A549 (cell line): ENCODE data around the gene NYAP2. TPM values are rescaled to one million over a fixed set of nuclear protein-coding genes. Genes with fewer than 3 reads are reported as not detected.

ENCODE experiments used
- ATAC-seq, 2 experiments: fragments of 200-7000 bp in 1 of 2; fragments of >200 bp in 1 of 2; cut with Nextera tagmentation in 1 of 2; cut with Tn5 transposase in 1 of 2; 3 replicates each; pipeline versions ENCODE4 v1.8.0 to v1.9.1; 2018 to 2020; ENCODE audit warnings: mild to moderate bottlenecking in 1 of 2, moderate library complexity in 1 of 2
- CTCF ChIA-PET: fragments of 300-600 bp; sonication (Branson Sonifier 250); formaldehyde crosslinking; extraction: SDS; loops from one replicate; lab custom pipeline; 2021; ENCODE audit warnings: antibody characterized with exemption, inconsistent platforms; lab: Yijun Ruan, JAX
- POLR2A ChIA-PET: fragments of 350-600 bp; formaldehyde crosslinking; extraction: SDS; loops from one replicate; lab custom pipeline; 2021; ENCODE audit warnings: antibody characterized with exemption, inconsistent platforms; lab: Yijun Ruan, JAX
- DNase-seq, 2 experiments: peaks; one replicate each; pipeline versions ENCODE4 v3.0.0 to v3.0.0-alpha.2; 2011 to 2016; ENCODE audit warnings: low read depth in 1 of 2, low spot score in 1 of 2
- FAIRE-seq: peaks from 2 replicates; lab custom pipeline; 2011; peaks lifted over from hg19 to GRCh38; lab: Jason Lieb, UNC
- H3K27ac ChIP-seq, 2 experiments: fragments of >200 bp; sonication (Bioruptor Twin); formaldehyde crosslinking; 3 replicates each; pipeline ENCODE4 v1.5.1; 2016 to 2017
- H3K4me1 ChIP-seq: fragments of >200 bp; sonication (Bioruptor Twin); formaldehyde crosslinking; 3 replicates; pipeline ENCODE4 v1.6.1; 2016
- H3K4me2 ChIP-seq: fragments of >200 bp; sonication (Bioruptor Twin); formaldehyde crosslinking; 3 replicates; pipeline ENCODE4 v1.6.1; 2016
- H3K4me3 ChIP-seq: fragments of >200 bp; sonication (Bioruptor Twin); formaldehyde crosslinking; 3 replicates; pipeline ENCODE4 v1.5.1; 2016
- H3K9me3 ChIP-seq: fragments of >200 bp; sonication (Bioruptor Twin); formaldehyde crosslinking; 3 replicates; pipeline ENCODE4 v1.6.1; 2016
- CBX2 ChIP-seq: fragments of 200-600 bp; sonication (generic); IDR thresholded peaks from 2 replicates; pipeline ENCODE4 v1.6.1; 2016; ENCODE audit warnings: low read depth, mild to moderate bottlenecking, borderline replicate concordance
- ESRRA ChIP-seq: fragments of 150-350 bp; IDR thresholded peaks from 2 replicates; pipeline ENCODE4 v1.6.1; 2014; ENCODE audit warnings: mild to moderate bottlenecking, low read length, borderline replicate concordance
- FOSL2 ChIP-seq, 2 experiments: fragments of 450-650 bp in 1 of 2; fragments of >200 bp in 1 of 2; sonication (Bioruptor Twin) in 1 of 2; formaldehyde crosslinking; IDR thresholded peaks; 2 replicates each; pipeline versions ENCODE4 v1.5.0 to v1.6.1; 2016 to 2020; ENCODE audit warnings: mild to moderate bottlenecking in 1 of 2, moderate library complexity in 1 of 2
- FOXS1 ChIP-seq: fragments of 250-450 bp; sonication (Bioruptor Pico); IDR thresholded peaks from 2 replicates; pipeline ENCODE4 v1.5.0; 2020; ENCODE audit warnings: mild to moderate bottlenecking, moderate library complexity
- GATA3 ChIP-seq: IDR thresholded peaks from 2 replicates; pipeline ENCODE4 v1.6.1; 2012; ENCODE audit warnings: borderline replicate concordance
- HEYL ChIP-seq: fragments of 250-450 bp; sonication (Bioruptor Pico); IDR thresholded peaks from 2 replicates; pipeline ENCODE4 v1.8.0; 2021; ENCODE audit warnings: mild to moderate bottlenecking, moderate library complexity
- JUN ChIP-seq, 2 experiments: fragments of >200 bp; sonication (Bioruptor Twin); formaldehyde crosslinking; IDR thresholded peaks; 2 replicates in 1 of 2; 3 replicates in 1 of 2; pipeline ENCODE4 v1.6.1; 2016 to 2017
- JUNB ChIP-seq: fragments of >200 bp; sonication (Bioruptor Twin); formaldehyde crosslinking; IDR thresholded peaks from 2 replicates; pipeline ENCODE4 v1.6.1; 2016
- KDM1A ChIP-seq: fragments of 200-600 bp; sonication (generic); IDR thresholded peaks from 2 replicates; pipeline ENCODE4 v1.6.1; 2016; ENCODE audit warnings: low read depth, mild to moderate bottlenecking
- MAFK ChIP-seq: fragments of 450-650 bp; IDR thresholded peaks from 2 replicates; pipeline ENCODE4 v1.6.1; 2014; ENCODE audit not compliant: partially characterized antibody
- RAD21 ChIP-seq, 2 experiments: fragments of >200 bp in 1 of 2; sonication (Bioruptor Twin) in 1 of 2; formaldehyde crosslinking in 1 of 2; IDR thresholded peaks in 1 of 2; conservative IDR thresholded peaks in 1 of 2; 2 replicates in 1 of 2; 3 replicates in 1 of 2; pipeline ENCODE4 v1.6.1; 2012 to 2018; ENCODE audit warnings: inconsistent platforms in 1 of 2
- RFX5 ChIP-seq: fragments of 450-650 bp; IDR thresholded peaks from 2 replicates; pipeline ENCODE4 v1.7.1; 2014; ENCODE audit warnings: antibody characterized with exemption, mild to moderate bottlenecking, moderate library complexity
- SMC3 ChIP-seq: fragments of >200 bp; sonication (Bioruptor Twin); formaldehyde crosslinking; IDR thresholded peaks from 3 replicates; pipeline ENCODE4 v1.6.1; 2018; ENCODE audit warnings: inconsistent platforms
- TFCP2L1 ChIP-seq: fragments of 250-450 bp; sonication (Bioruptor Pico); IDR thresholded peaks from 2 replicates; pipeline ENCODE4 v1.5.0; 2021; ENCODE audit warnings: mild to moderate bottlenecking
- TP53 ChIP-seq: fragments of 250-450 bp; sonication (Bioruptor Pico); IDR thresholded peaks from 2 replicates; pipeline ENCODE4 v1.5.0; 2021; ENCODE audit warnings: mild to moderate bottlenecking, moderate library complexity
- ZC3H11A ChIP-seq: fragments of 450-650 bp; IDR thresholded peaks from 2 replicates; pipeline ENCODE4 v1.6.1; 2014; ENCODE audit warnings: antibody characterized with exemption, mild to moderate bottlenecking
- ZNF302 ChIP-seq: fragments of 250-450 bp; sonication (Bioruptor Pico); IDR thresholded peaks from 2 replicates; pipeline ENCODE4 v1.9.0; 2021; ENCODE audit warnings: inconsistent platforms, mild to moderate bottlenecking, moderate library complexity
- WGBS: methylation state at CpG from one replicate; pipeline ENCODE4 v1.1.6; 2017; ENCODE audit errors: missing lambda C conversion rate; 5-methylcytosine and 5-hydroxymethylcytosine counted together
- polyA plus RNA-seq, 4 experiments: library from polyadenylated mRNA; depleted of rRNA in 3 of 4; stranded (reverse); fragments of >200 nt; fragmentation: RNase III in 1 of 4; extraction: RNeasy Plus Mini Kit Qiagen cat#74134 plus additional on column Dnase treatment in 1 of 4; gene quantifications; 2 replicates in 3 of 4; 3 replicates in 1 of 4; pipeline ENCODE4 v1.2.3, GENCODE V29; 2011 to 2017
- TF ChIP-seq, protein P1 (sequence below): fragments of 200-600 bp; sonication (generic); IDR thresholded peaks from 2 replicates; pipeline ENCODE4 v1.6.1; 2016; ENCODE audit warnings: antibody characterized with exemption, mild to moderate bottlenecking, moderate library complexity
- TF ChIP-seq, protein P2 (sequence below): fragments of 250-450 bp; sonication (Bioruptor Pico); IDR thresholded peaks from 2 replicates; pipeline ENCODE4 v1.5.0; 2020; ENCODE audit warnings: low read depth, mild to moderate bottlenecking, moderate library complexity

NYAP2 gene
- polyA plus RNA-seq, 2 of the 4 experiments (the other 2 are of a cell fraction): 0.01 TPM; not detected in 1

DNA sequence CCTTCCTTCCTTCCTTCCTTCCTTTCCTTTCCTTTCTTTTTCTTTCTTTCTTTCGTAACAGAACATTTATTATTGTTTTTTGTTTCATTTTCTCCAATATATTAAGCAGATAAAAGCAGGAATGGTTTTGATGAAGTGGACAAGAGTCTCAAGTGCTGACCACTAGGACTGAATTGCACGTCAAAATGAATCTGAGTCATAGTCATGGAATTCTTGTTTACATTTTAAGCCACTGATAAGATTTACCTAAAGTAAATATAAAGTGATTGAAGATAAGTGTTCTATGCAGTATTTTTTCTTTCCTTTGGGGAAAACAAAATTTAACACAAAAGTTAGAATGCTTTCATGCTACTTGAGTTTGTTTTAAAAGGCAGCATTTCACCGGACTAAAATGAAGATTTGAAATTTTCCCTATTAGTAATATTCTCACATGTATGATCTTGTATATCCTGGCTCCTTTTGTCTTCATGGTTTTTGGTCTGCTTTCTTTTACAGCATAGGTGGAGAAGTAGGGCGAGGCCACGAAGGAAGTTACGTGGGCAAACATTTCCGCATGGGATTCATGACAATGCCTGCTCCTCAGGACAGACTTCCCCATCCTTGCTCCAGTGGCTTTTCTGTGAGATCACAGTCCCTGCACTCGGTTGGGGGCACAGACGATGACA lies 113.5 kb downstream of the NYAP2 start:
- ATAC-seq (peak; percentile 30 to 75; a peak in 4 of 6 replicates), DNase-seq (peak in 1 of 2 experiments; percentile 53), FAIRE-seq (no peak)
- CTCF ChIA-PET: no interaction called here
- POLR2A ChIA-PET: no interaction called here
- Histone ChIP-seq H3K4me2 (peak overlapping the region; percentile 52), H3K9me3 (no peaks in the 10 kb centered on the region), H3K4me3 (no peak overlapping the region), H3K4me1 (peaks cover 14% of the 10 kb centered on the region), H3K27ac (peak overlapping the region; percentile 3 to 75; a peak in 3 of 6 replicates)
- TF ChIP-seq JUNB: peak; percentile 48
- 0 out of 2 replicates have a peak, but pooled peaks have one; percentile 21 for TF ChIP-seq FOSL2 (IDR thresholded peaks at IDR 0.05)
- TF ChIP-seq FOSL2 (CRISPR knock-in tag; IDR thresholded peaks at IDR 0.05): peak; percentile 73
- TF ChIP-seq HEYL (CRISPR knock-in tag): no peak
- peak; percentile 81 for TF ChIP-seq GATA3
- no peak for TF ChIP-seq RFX5
- WGBS: 33% methylated on average over 9 of the region's 9 CpGs

DNA sequence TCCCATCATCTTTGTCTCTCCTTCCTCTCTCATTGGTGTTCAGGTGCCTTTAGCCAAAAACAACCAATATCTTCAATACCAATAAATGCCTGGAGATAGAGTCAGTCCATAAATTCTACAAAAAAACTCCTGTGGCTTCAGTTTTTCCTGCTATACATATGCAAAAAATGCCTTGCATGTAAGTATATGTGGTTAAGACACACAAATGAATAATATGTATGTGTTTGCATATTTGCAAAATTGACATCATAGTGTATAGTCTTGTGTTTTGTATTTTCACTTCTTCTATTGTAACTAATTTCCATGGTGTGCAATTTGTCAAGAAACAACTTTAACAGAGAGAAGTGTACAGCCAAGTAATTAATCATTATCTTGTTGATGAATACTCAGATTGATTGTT lies 115.5 kb downstream of the NYAP2 start:
- H3K4me1 ChIP-seq: peaks cover 14% of the 10 kb centered on the region
- H3K4me3 ChIP-seq: no peak overlapping the region
- ChIA-PET CTCF (no interaction called here), POLR2A (no interaction called here)
- FAIRE-seq (no peak), ATAC-seq (no peak), DNase-seq (no peak)
- TF ChIP-seq SMC3 (no peak), RFX5 (no peak), CBX2 (no peak), RAD21 (conservative IDR thresholded peaks at IDR 0.05 in 1 of 2, IDR thresholded peaks at IDR 0.05 in 1 of 2) (no peak), MAFK (no peak), ZNF302 (CRISPR knock-in tag) (no peak), FOXS1 (CRISPR knock-in tag) (no peak), ZC3H11A (no peak), KDM1A (no peak), ESRRA (no peak), FOSL2 (IDR thresholded peaks at IDR 0.05) (no peak), FOSL2 (CRISPR knock-in tag; IDR thresholded peaks at IDR 0.05) (no peak), TP53 (CRISPR knock-in tag) (no peak), TFCP2L1 (CRISPR knock-in tag) (no peak), JUN (IDR thresholded peaks at IDR 0.05) (no peak)
- TF ChIP-seq, protein P1, sequence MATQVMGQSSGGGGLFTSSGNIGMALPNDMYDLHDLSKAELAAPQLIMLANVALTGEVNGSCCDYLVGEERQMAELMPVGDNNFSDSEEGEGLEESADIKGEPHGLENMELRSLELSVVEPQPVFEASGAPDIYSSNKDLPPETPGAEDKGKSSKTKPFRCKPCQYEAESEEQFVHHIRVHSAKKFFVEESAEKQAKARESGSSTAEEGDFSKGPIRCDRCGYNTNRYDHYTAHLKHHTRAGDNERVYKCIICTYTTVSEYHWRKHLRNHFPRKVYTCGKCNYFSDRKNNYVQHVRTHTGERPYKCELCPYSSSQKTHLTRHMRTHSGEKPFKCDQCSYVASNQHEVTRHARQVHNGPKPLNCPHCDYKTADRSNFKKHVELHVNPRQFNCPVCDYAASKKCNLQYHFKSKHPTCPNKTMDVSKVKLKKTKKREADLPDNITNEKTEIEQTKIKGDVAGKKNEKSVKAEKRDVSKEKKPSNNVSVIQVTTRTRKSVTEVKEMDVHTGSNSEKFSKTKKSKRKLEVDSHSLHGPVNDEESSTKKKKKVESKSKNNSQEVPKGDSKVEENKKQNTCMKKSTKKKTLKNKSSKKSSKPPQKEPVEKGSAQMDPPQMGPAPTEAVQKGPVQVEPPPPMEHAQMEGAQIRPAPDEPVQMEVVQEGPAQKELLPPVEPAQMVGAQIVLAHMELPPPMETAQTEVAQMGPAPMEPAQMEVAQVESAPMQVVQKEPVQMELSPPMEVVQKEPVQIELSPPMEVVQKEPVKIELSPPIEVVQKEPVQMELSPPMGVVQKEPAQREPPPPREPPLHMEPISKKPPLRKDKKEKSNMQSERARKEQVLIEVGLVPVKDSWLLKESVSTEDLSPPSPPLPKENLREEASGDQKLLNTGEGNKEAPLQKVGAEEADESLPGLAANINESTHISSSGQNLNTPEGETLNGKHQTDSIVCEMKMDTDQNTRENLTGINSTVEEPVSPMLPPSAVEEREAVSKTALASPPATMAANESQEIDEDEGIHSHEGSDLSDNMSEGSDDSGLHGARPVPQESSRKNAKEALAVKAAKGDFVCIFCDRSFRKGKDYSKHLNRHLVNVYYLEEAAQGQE: no peak
- TF ChIP-seq, protein P2, sequence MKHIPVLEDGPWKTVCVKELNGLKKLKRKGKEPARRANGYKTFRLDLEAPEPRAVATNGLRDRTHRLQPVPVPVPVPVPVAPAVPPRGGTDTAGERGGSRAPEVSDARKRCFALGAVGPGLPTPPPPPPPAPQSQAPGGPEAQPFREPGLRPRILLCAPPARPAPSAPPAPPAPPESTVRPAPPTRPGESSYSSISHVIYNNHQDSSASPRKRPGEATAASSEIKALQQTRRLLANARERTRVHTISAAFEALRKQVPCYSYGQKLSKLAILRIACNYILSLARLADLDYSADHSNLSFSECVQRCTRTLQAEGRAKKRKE: no peak
- H3K4me2 ChIP-seq: no peak overlapping the region
- H3K9me3 ChIP-seq: no peaks in the 10 kb centered on the region
- H3K27ac ChIP-seq: no peak overlapping the region
